Uterus (tissue), 4 donors: ENCODE results near the gene ATP8A2. TPM values are rescaled to one million over a fixed set of nuclear protein-coding genes. Genes with fewer than 3 reads are reported as not detected.

Experiments used
- DNase-seq, 2 donors: peaks; one replicate each; pipeline ENCODE4 v3.0.0-alpha.2; 2019 to 2020
- H3K27ac ChIP-seq, 2 donors: fragments of 200-600 bp; sonication (generic); 1 replicate in 1 of 2; 2 replicates in 1 of 2; pipeline ENCODE4 v1.5.1; 2016 to 2018
- H3K27me3 ChIP-seq, 2 donors: fragments of 200-600 bp; sonication (generic); one replicate each; pipeline ENCODE4 v1.5.1; 2018 to 2019; ENCODE audit warnings: control low read depth in 1 of 2
- H3K36me3 ChIP-seq, 2 donors: fragments of 200-600 bp; sonication (generic); one replicate each; pipeline ENCODE4 v1.5.1; 2019; ENCODE audit warnings: control low read depth in 1 of 2
- H3K4me1 ChIP-seq, 2 donors: fragments of 200-600 bp; sonication (generic); one replicate each; pipeline ENCODE4 v1.5.1; 2018 to 2019; ENCODE audit warnings: control low read depth in 1 of 2
- H3K4me3 ChIP-seq, 2 donors: fragments of 200-600 bp; sonication (generic); 1 replicate in 1 of 2; 2 replicates in 1 of 2; pipeline ENCODE4 v1.5.1; 2018 to 2019; ENCODE audit warnings: mild to moderate bottlenecking in 1 of 2
- H3K9me3 ChIP-seq, 2 donors: fragments of 200-600 bp; sonication (generic); one replicate each; pipeline ENCODE4 v1.5.1; 2019; ENCODE audit warnings: control low read depth in 1 of 2
- CTCF ChIP-seq, 4 experiments: fragments of 200-600 bp in 2 of 4; fragments of 450-650 bp in 2 of 4; sonication (generic) in 2 of 4; IDR thresholded peaks; one replicate each; pipeline ENCODE4 v1.5.1; 2016 to 2019; ENCODE audit warnings: antibody characterized with exemption in 4 of 4, mild to moderate bottlenecking in 2 of 4, moderate library complexity in 1 of 4
- POLR2A ChIP-seq, 2 donors: fragments of 450-650 bp; IDR thresholded peaks; one replicate each; pipeline ENCODE4 v1.6.1; 2016; ENCODE audit warnings: antibody characterized with exemption in 2 of 2, mild to moderate bottlenecking in 1 of 2, moderate library complexity in 1 of 2
- intact Hi-C: fragments of 100-400 bp; cut with DNase I; formaldehyde crosslinking; loops from one replicate; pipeline ENCODE4 v1.15.1; 2023; ENCODE audit warnings: low total_unique reads
- total RNA-seq, 4 donors: library from RNA; depleted of rRNA in 3 of 4; stranded (reverse); fragments of >200 nt in 3 of 4; gene quantifications; one replicate each; pipeline versions ENCODE4 v1.1.0 to v1.2.4, GENCODE V29; 2014 to 2023
- donor health status: DM: yes; HTN: yes; CAD: no.

ATP8A2 gene
- total RNA-seq, 4 donors from 2014 or later, result 0.64 to 21.4 TPM; not detected in 2

- intact Hi-C loops, result no loop called here
- DNase-seq, result no peak
These were observed 289.2 kb downstream of the ATP8A2 start for GRCh38 chr13:25660996-25661395.

GRCh38 chr13:25662516-25662915, 290.7 kb downstream of the ATP8A2 start:
- H3K27me3 ChIP-seq, result no peaks in the 10 kb centered on the region

More at GRCh38 chr13:25660996-25661395, 289.2 kb downstream of the ATP8A2 start:
- Histone ChIP-seq H3K27me3 (no peaks in the 10 kb centered on the region), H3K9me3 (no peaks in the 10 kb centered on the region), H3K36me3 (no peaks in the 10 kb centered on the region), H3K4me3 (no peak overlapping the region), H3K27ac (no peak overlapping the region), H3K4me1 (no peaks in the 10 kb centered on the region)
- no peak for TF ChIP-seq CTCF (IDR thresholded peaks at IDR 0.05)
- no peak for TF ChIP-seq POLR2A (IDR thresholded peaks at IDR 0.05)

DNA sequence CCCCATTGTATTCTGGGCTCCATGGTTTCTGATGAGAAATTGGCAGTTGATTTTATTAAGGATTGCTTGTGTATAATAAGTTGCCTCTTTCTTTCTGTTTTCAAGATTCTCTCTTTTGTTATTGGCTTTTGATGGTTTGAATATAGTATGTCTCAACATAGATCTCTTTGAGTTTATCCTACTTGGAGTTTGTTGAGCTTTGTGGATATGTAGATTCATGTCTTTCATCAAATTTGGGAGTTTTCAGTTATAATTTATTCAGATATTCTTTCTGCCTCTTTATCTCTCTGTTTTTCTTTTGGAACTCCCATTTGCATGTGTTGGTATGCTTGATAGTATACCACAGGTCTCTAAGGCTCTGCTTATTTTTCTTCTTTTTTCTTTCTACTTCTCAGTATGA, 296.6 kb downstream of the ATP8A2 start:
- Histone ChIP-seq H3K4me1 (no peaks in the 10 kb centered on the region), H3K27ac (no peak overlapping the region), H3K27me3 (no peaks in the 10 kb centered on the region), H3K36me3 (no peaks in the 10 kb centered on the region), H3K4me3 (no peak overlapping the region), H3K9me3 (no peaks in the 10 kb centered on the region)
- intact Hi-C loops, result no loop called here
- DNase-seq, result no peak
- TF ChIP-seq CTCF (IDR thresholded peaks at IDR 0.05) (no peak), POLR2A (IDR thresholded peaks at IDR 0.05) (no peak)

More at GRCh38 chr13:25662516-25662915, 290.7 kb downstream of the ATP8A2 start:
- H3K4me1 ChIP-seq, result no peaks in the 10 kb centered on the region
- no peak for TF ChIP-seq POLR2A (IDR thresholded peaks at IDR 0.05)
- no peak for TF ChIP-seq CTCF (IDR thresholded peaks at IDR 0.05)
- no peaks in the 10 kb centered on the region for H3K9me3 ChIP-seq
- no peak overlapping the region for H3K27ac ChIP-seq
- DNase-seq, result no peak
- H3K36me3 ChIP-seq, result no peaks in the 10 kb centered on the region
- intact Hi-C loops, result no loop called here
- H3K4me3 ChIP-seq, result no peak overlapping the region

GRCh38 chr13:25673711-25674110, 301.9 kb downstream of the ATP8A2 start:
- TF ChIP-seq POLR2A (IDR thresholded peaks at IDR 0.05), result no peak
- no peak for TF ChIP-seq CTCF (IDR thresholded peaks at IDR 0.05)
- no peak for DNase-seq

GRCh38 chr13:25674371-25674770, 302.6 kb downstream of the ATP8A2 start:
- DNase-seq, result no peak
- H3K4me1 ChIP-seq, result no peaks in the 10 kb centered on the region
- no peak overlapping the region for H3K27ac ChIP-seq
- TF ChIP-seq CTCF (IDR thresholded peaks at IDR 0.05) (no peak), POLR2A (IDR thresholded peaks at IDR 0.05) (no peak)
- no peak overlapping the region for H3K4me3 ChIP-seq
- no peaks in the 10 kb centered on the region for H3K27me3 ChIP-seq
- H3K36me3 ChIP-seq, result no peaks in the 10 kb centered on the region
- intact Hi-C loops, result no loop called here
- H3K9me3 ChIP-seq, result no peaks in the 10 kb centered on the region

More at GRCh38 chr13:25673711-25674110, 301.9 kb downstream of the ATP8A2 start:
- Histone ChIP-seq H3K27ac (no peak overlapping the region), H3K27me3 (no peaks in the 10 kb centered on the region), H3K36me3 (no peaks in the 10 kb centered on the region), H3K4me1 (no peaks in the 10 kb centered on the region), H3K4me3 (no peak overlapping the region), H3K9me3 (no peaks in the 10 kb centered on the region)
- intact Hi-C loops, result no loop called here
